Effector CD4-positive, alpha-beta T cell (primary cell): Measurements from ENCODE around the gene SLC9C1.

Source experiments
- DNase-seq: peaks from one replicate; pipeline ENCODE4 v3.0.0-alpha.2; 2020

Gene SLC9C1

GRCh38 chr3:112101916-112102315 is 192.1 kb downstream of the SLC9C1 start:
- DNase-seq = no peak

- no peak for DNase-seq
Measured at GRCh38 chr3:112097378-112097777, 196.6 kb downstream of the SLC9C1 start.

DNA sequence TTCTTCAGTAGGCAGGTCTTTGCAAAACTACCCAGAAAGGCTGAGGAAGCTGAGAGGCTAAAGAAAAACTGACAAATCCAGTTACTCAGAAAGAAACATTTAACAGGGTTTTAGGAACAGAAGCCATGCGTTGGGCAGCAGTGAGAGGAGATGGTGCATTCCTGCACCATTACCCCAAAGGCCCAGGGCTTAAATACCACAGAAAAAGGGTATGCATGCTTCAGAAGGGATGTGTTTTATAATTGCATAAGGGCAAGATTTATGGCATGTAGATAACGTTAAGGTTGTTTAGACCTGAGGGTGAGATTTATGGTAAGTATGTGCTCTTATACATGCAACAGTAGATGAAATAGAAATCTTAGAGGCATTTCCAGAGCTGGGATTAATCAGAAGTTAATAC is 197.8 kb downstream of the SLC9C1 start:
- no peak for DNase-seq

- no peak for DNase-seq
Measured at GRCh38 chr3:112095731-112096130, 198.3 kb downstream of the SLC9C1 start.

DNA sequence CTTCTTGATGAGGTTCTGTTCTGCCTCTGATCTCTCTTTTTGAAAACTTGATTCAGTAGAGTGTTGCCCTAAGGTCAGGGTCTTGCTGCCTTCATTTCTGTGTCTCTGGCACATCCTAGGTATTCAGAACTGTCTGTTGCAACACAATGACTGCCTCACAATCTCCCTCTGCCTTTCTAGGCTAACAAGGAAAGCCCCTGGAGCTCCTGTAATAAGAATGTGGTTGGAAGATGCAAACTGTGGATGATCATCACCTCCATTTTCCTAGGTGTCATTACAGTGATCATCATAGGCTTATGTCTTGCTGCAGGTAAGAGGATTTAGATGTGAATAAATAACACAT is 200.9 kb downstream of the SLC9C1 start:
- no peak for DNase-seq

GRCh38 chr3:112092496-112093179 is 201.4 kb downstream of the SLC9C1 start:
- DNase-seq = no peak

- no peak for DNase-seq
Measured at GRCh38 chr3:112090887-112091586, 203.0 kb downstream of the SLC9C1 start.
